ENCODE measurements around the gene IFNA1.
"Not testable (repeated sequence)": the region's sequence is repeated elsewhere in the genome, so short reads cannot be mapped to it uniquely, and the experiment has no call there.

Gene IFNA1

DNA sequence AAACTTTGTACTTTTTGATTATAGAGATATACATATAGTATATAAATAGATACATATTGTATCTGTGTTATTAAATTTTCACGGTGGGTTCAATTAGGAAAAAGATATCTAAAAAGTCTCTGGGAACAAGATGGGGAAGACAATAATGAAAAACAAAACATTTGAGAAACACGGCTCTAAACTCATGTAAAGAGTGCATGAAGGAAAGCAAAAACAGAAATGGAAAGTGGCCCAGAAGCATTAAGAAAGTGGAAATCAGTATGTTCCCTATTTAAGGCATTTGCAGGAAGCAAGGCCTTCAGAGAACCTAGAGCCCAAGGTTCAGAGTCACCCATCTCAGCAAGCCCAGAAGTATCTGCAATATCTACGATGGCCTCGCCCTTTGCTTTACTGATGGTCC lies at the start of gene IFNA1:
TSS of gene IFNA1 (plus strand) at position 301 of the 400 bp plus-strand sequence. CDS start at position 370, 69 bp downstream.
- DNase-seq (ENCODE audit: low read depth in 2 of 2) = no peak

DNA sequence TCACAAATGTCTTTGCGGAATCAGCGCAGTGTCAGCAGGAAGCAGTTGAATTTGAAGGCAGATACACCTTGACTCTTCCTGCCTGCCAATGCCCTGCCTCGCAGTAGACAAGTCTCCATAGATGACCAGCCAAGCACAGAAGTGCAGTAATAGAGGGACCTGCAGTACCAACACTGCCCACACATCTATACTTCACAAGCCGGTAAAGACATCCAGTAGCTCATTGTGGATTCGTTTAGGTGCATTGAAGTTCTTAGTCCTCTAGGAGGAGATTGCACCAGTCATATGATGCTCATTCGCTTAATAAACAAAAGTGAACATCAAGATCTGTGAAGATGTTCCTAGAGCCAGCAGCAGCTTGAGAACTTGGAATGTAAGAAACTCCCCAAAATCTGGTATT lies 48.0 kb upstream of the IFNA1 start:
- no peak for DNase-seq (ENCODE audit: low read depth in 2 of 2)

DNA sequence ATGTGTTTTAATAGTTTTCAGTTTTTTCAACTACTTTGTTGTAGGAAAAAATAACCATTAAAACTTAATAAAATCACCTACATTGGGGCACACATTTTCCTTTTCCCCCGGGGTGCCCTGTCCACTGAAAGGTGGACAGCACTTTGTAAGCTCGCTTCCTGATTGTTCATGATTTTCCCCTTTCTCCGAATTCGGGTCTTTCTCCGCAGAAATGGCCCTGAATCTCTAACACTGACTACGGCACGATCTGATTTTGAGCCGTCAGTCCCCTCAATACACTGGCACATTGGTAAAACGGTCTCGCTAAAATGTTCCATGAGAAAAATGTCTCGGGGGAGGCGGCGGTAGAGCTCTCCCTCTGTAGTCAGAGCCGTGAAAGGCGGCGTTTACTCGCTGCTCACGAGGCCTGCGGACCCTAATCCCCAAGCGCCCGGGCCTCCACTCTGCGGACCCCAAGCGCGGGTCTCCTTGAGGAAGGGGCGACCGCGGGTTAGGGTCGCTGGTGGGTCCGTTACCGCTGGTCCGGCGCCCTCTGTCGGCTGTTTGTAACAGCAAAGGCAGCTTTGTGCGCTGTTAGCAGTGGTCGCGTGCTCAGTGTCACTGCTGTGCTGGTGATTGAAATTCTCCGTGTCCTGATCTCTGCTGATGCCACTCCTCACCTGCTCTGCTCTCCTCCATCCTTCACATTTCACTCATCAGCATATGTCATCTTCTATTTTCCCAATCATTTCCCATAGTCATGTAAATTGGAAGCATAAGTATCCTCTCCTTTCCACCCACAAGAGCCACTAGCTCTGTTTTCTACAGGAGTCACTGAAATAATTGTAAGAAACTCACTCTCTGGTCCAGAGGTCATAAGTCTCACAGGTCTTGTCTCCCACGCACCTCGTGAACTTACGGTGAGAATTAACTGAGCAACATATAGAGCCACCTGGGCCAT lies 44.2 kb upstream of the IFNA1 start:
- peak; percentile 32 to 33 for DNase-seq (ENCODE audit: low read depth in 2 of 2)

DNA sequence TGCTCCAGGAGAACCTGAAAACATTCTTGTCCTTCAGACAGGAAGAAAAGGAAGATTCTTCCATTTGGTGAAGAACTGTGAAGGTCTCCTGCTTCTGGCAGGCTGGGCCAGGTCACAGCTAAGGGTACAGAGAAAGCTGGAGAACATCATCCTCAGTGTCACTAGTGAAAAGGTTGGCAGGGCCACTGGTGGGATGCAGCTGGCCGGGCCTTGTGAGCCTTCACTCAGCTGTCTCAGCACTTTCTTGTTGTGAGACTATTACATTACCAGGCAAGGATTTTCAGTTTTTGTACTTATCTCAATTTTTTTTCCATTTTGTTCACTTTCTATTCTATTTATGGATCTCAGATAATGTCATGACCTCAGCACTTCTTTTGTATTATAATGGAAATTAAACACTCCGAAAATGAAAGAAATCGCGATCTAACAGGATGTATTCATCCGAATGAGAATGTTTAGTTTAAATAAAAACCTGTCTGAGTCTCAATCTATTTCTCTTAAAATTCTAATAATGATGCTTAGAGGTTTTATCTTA lies 41.2 kb upstream of the IFNA1 start:
- DNase-seq (ENCODE audit: low read depth in 2 of 2) = no peak

DNA sequence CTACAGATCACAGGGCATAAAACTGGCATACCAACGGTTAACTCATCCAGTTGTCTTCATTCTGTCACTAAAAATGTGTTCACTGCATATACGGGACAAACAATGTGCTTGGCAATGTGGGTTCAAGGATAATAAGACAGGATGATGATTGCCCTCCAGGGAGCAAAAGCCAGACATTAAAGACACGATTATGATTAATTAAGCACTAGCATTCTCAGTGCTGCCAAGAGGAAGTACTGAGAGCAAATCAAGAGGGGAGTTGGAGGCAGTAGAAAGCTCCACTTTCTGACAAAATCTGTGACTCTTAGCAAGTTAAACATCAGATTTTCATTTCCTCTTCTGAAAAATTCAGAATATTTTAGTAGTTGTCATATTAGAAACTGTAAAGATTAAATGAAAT lies 40.3 kb upstream of the IFNA1 start:
- no peak for DNase-seq (ENCODE audit: low read depth in 2 of 2)

DNA sequence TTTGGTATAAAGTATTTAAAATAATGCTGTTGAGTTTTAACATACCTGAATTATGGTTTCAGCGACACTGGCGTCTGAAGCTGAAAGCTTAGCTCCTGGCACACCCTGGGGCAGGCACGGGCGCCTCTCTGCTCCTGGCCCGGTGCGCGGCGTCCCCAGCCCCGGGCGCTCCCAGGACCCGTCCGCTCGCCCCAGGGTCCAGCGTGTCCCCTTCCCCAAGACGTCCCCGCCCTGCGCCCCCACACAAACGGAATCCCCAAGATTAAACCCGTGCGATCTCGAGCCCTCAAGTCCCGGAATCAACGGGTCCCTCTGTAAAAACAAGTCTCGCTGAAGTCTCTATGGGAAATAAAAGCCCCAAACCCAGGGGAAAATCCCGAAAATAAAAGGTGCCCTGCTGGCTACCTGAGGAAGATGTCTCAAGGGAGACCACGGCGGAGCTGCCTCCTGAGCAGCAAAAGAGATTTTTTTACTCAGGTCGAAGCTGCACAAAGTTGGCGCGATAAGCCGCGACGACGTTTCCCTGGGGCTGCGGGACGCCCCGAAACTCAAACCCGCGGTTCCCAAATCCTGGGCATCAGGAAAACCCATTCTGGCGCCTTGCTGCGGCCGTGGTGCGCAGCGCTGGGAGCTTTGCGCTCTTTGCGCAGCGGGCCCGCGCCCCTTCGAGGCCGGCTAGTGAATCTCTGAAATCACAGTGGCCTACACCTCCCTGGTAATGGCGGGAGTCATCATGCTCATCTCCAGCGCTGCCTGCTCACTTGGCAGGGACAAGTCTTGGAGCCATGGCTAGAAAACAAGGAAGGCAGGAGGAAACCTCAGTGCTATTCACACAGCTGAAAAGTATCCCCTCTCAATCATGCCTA lies 37.6 kb upstream of the IFNA1 start:
- no peak for DNase-seq (ENCODE audit: low read depth in 2 of 2)

DNA sequence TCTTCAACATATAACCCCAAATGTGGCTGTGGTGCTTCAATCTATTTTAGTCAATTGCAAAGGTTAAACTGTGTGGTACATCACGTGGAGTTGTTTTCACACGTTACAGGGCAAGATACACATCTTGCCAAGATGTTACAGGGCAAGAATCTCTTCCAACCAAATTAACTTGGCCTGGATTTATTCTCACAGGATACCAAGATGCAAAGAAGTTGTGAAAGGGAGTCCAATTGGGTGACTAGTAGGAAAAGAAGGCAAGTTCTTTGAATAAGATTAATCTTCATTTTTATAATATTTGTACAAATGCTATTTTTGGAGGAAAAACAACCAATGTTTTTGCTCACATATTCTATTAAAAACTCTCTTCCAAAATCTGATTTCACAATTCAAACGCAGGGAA lies 36.1 kb upstream of the IFNA1 start:
- DNase-seq (ENCODE audit: low read depth in 2 of 2) = no peak

DNA sequence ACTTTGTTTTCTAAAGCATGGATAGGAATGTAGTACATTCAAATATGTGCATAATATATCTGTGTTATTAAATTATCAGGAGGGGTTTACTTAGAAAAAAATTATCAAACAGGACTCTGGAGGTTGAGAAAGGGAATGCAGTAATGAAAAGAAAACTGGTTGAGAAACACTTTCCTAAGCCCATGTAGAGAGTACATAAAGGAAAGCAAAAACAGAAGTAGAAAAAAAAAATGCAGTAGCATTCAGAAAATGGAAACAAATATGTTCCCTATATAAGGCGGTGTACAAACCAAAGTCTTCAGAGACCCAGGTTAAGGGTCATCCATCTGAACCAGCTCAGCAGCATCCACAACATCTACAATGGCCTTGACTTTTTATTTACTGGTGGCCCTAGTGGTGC lies 31.4 kb upstream of the IFNA1 start, which contains the start of gene IFNA8:
TSS of gene IFNA8 (plus strand) at position 301 of the 400 bp plus-strand sequence. CDS start at position 361, 60 bp downstream.
- no peak for DNase-seq (ENCODE audit: low read depth in 2 of 2)

DNA sequence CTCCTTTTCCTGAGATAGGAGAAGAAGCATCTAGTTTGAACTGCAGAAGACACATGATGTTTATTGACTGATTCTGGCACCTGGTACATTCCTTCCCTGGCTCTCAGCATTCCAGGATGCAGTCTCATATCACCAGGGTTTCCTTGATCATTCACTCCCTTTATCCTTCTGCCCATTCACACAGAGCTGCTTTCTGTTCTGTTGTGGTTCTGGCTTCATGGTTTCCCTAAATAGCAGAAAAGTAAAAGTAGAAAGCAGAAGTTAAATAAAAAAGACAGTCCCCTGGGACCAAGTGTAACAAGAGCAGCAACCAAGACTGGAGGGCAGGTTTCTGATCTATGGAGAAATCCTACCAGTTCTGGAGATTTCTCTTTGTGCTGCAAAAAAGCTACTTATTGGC lies 28.1 kb upstream of the IFNA1 start:
- no peak for DNase-seq (ENCODE audit: low read depth in 2 of 2)

DNA sequence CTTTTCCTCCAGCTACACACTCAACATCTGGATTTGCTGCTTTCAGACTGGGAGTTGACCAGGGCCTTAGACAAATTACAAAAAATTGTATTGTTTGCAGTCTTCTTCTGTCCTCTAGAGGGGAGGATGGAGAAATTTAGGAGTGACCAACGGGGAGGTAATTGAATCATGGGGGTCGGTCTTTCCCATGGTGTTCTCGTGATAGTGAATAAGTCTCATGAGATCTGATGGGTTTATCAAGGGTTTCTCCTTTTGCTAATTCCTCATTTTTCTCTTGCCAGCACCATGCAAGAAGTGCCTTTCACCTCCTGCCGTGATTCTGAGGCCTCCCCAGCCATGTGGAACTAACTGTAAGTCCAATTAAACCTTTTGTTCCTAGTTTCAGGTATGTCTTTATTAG lies 27.1 kb upstream of the IFNA1 start:
- no peak for DNase-seq (ENCODE audit: low read depth in 2 of 2)

DNA sequence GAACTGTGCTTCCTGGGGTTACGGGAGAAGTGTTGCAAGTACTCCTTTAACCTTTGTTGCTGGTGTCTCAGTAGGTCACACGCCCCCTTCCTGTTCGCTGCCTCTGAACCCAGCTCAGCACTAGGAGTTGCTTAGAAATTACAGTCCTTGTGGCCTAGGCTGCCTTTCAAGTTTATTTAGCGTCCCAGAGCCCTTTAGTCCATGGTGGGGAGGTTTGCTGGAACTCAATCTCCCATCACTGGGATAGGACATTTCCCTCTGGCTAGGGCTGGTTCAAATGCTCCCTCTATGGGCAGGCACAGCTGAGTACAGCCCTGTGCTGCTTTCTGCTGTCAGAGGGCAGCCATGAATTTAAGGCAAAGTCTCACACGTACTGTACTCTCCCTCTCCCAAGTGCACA lies 26.6 kb upstream of the IFNA1 start:
- no peak for DNase-seq (ENCODE audit: low read depth in 2 of 2)

DNA sequence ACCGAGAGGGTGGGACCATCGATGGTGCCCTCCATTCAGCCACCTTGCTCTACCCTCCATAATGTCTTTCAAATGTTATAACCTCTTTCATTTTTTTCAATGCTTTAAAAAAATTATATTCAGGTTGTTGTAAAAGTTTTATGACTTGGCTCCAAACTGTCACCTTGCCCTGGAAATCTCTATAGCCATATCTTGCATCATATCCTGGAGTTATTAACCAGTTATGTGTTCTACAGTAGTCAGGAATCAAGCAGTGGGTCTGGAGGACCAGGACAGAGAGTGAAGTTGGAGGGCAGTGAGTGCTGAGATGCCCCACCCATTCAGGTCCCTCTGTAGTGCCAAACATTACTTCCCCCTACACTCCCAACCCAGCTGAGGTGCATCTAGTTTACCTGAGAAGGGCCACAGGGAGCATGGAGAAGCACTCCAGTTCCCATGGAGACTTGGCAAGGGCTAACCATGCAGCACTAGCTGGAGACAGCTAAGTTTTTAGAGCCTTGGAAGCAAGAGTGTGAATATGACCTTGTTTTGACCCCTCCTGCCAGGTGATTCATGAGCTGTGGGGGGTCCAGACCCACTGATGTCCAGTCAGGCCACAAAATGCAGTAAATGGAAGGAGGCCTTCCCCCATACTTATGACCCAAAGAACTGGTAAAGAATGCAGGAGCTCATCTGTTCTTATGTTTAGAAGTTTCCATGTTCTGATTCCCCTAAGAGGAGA lies 25.9 kb upstream of the IFNA1 start:
- no peak for DNase-seq (ENCODE audit: low read depth in 2 of 2)

DNA sequence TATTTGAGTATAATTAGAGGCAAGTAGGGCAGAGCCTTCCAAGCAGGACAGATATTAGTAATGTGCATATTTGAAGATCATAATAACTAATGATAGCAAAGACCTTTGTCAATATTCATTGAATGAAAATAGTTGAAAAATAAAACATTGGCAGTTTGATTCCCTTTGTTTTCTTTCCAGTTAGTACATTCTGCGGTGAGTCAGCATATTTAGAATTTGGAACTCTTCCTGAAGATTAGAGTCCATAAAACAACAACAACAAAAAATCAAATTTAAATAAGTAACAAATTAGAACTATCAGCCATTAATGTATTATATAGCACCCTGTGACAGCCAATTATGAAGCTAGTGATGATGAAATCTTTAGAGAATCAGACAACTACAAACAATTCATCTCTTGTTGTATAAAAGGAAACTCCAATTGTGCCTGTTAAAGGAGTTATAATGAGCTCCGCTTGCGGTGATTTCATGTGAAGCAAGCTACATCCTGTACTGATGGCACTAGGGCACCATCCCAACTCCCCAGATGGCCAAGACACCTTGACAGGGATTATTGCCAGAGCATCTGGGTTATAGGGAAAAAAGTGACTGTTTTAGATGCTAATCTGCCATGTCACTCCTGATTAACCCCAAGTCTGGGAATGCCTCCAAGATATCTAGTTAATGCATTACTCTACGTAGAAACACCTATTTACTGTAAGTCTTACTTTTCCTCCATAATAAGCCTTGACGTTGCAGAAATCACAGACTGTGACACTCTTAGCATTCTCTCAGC lies 24.6 kb upstream of the IFNA1 start:
- no peak for DNase-seq (ENCODE audit: low read depth in 2 of 2)

DNA sequence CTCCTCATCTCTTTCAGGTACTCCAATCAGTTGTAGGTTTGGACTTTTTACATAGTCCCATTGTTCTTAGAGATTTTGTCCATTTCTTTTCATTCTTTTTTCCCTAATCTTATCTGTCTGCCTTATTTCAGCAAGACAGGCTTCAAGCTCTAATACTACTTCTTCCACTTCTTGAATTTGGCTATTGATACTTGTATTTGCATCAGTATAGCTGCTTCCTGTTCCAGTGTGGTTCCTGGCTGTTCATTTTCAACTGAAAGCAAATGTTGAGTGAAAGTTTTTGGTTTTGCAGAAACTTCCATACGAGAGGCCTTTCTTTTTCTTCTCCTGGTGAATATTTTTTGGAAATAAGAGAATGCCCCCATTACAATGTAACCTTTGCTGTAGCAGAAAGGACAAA lies 12.0 kb upstream of the IFNA1 start:
- no peak for DNase-seq (ENCODE audit: low read depth in 2 of 2)

DNA sequence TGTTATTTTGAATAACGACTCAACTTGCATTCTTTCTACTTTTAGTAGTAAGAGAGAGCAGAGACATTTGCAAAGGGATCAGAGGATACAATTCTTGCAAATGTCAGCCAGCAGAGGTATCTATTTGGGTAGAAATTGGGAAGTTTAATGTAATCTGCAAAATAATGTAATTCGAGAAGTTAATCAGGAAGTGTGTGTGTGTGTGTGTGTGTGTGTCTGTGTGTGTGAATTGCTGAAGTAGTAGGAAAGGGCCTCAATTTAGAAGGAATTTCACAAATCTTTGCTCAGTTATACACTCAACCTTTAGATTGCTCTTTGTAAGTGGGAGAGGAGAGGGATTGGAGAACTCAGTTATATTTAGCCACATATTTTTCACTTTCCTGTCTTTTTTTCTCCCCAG lies 11.0 kb upstream of the IFNA1 start:
- no peak for DNase-seq (ENCODE audit: low read depth in 2 of 2)

DNA sequence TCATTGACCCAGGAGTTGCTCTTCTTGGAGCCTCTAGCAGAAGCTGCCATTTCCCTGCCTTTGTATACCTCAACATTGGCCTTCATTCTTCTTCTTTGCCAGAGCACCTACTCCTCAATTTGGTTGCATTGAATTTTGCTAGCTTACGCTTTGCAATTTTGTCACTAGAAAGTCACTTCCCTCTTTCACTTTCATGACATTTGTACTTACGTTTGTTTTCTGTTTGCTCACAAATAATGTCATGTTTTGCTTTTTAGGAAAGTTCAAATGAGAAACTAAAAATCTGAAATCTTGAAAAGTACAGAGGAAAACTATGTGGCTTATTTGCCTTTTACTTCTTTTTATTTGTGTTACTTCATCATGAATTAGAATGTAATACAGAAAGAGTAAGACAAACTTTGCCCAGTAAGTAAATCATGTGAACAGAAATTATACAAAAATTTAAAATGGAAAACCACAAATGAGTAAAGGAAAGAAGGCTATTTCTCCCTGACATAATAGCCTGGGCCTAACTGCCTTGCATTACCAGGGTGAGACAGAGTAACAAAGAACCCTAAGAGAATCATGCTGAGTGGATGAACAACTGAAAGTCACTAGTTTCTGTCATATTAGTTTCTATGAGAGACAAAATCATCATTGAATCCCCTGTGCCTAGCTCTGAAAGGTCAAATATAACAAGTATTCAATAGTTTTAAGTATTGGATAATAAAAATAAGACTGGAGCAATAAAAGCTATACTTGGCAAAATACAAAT lies 7.4 kb upstream of the IFNA1 start:
- no peak for DNase-seq (ENCODE audit: low read depth in 2 of 2)

DNA sequence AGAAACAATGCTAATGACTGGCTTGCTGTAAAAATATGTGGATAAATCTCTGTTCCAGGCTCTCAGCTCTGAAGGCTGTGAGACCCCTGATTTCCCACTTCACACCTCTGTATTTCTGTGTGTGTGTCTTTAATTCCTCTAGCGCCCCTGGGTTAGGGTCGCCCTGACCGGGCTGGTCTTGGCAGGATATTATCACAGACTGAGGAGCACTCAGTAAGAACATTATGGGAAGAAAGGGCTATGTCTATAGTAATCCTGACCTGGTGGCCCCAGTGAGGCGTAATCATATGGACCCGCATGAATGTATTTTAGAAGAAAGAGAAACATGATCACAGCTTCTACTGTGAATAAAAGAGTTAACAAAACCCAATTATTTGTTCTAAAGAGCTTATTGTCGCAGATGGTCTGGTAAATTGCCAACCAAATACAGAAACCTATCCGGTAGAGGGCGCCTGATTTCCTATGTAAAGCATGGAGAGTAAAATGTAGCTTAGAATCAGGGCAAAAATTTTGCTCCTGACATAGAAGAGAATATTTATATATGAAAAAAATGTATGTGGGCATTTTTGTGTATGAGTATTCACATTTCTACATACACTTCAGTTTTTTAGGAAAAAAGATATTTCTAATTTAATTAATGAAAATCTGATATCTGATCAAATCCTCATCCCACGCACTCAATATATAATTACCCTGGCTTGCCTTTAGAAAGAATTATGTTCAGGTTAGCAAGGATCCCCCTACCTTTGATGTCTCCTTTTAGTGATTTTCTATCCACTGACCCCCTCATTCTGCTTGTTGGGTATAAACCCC lies 5.8 kb upstream of the IFNA1 start:
- peak in 1 of 2 donors; percentile 22 for DNase-seq (ENCODE audit: low read depth in 2 of 2)

DNA sequence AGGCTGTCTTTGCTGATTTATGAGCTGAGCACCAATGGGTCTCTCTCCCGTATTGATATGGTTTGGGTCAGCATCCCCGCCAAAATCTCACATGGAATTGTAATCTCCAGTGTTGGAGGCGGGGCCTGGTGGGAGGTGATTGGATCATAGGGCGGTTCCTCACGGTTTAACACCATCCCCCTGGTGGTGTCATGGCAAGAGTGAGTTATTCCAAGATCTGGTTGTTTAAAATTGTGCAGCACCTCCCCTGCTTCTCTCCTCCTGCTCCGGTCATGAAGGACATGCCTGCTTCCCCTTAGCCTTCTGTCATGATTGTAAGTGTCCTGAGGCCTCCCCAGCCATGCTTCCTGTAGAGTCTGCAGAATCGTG lies 5.2 kb upstream of the IFNA1 start:
- not testable (repeated sequence) for DNase-seq (ENCODE audit: low read depth in 2 of 2)

Measured in stimulated activated CD4-positive, alpha-beta T cell treated with anti-CD3 and anti-CD28 coated beads, Interleukin-15, amount 100 ng/mL, for 48 hours (primary cell).